ENCODE measurements around the gene TMUB1.

TMUB1 gene

GRCh38 chr7:151071032-151071866 lies 12.0 kb downstream of the TMUB1 start:
- Histone ChIP-seq H3K9me3 (ENCODE audit: low read length) (no peaks in the 10 kb centered on the region), H3K36me3 (ENCODE audit: insufficient read depth, low read length) (peaks cover 64% of the 10 kb centered on the region), H3K27me3 (ENCODE audit: insufficient read depth, low read length) (no peaks in the 10 kb centered on the region), H2AFZ (ENCODE audit: low read depth, low read length) (no peak overlapping the region), H3K4me3 (ENCODE audit: low read length) (no peak overlapping the region), H3K4me1 (ENCODE audit: insufficient read depth, low read length) (no peaks in the 10 kb centered on the region)

GRCh38 chr7:151070574-151070960 lies 12.7 kb downstream of the TMUB1 start:
- Histone ChIP-seq H3K27me3 (ENCODE audit: insufficient read depth, low read length) (no peaks in the 10 kb centered on the region), H2AFZ (ENCODE audit: low read depth, low read length) (no peak overlapping the region), H3K36me3 (ENCODE audit: insufficient read depth, low read length) (peaks cover 67% of the 10 kb centered on the region), H3K4me1 (ENCODE audit: insufficient read depth, low read length) (no peaks in the 10 kb centered on the region), H3K4me3 (ENCODE audit: low read length) (no peak overlapping the region), H3K9me3 (ENCODE audit: low read length) (no peaks in the 10 kb centered on the region)

GRCh38 chr7:151069841-151070573 lies 13.3 kb downstream of the TMUB1 start:
- Histone ChIP-seq H2AFZ (ENCODE audit: low read depth, low read length) (no peak overlapping the region), H3K36me3 (ENCODE audit: insufficient read depth, low read length) (peaks cover 68% of the 10 kb centered on the region), H3K4me3 (ENCODE audit: low read length) (no peak overlapping the region), H3K27me3 (ENCODE audit: insufficient read depth, low read length) (no peaks in the 10 kb centered on the region), H3K9me3 (ENCODE audit: low read length) (no peaks in the 10 kb centered on the region), H3K4me1 (ENCODE audit: insufficient read depth, low read length) (no peaks in the 10 kb centered on the region)

- Histone ChIP-seq H3K27me3 (ENCODE audit: insufficient read depth, low read length) (no peaks in the 10 kb centered on the region), H3K4me1 (ENCODE audit: insufficient read depth, low read length) (no peaks in the 10 kb centered on the region), H3K9me3 (ENCODE audit: low read length) (no peaks in the 10 kb centered on the region), H3K36me3 (ENCODE audit: insufficient read depth, low read length) (peaks cover 68% of the 10 kb centered on the region), H3K4me3 (ENCODE audit: low read length) (no peak overlapping the region), H2AFZ (ENCODE audit: low read depth, low read length) (no peak overlapping the region)
Observed at GRCh38 chr7:151068069-151068773, 15.1 kb downstream of the TMUB1 start.

GRCh38 chr7:151066273-151066974 lies 16.9 kb downstream of the TMUB1 start:
- H3K9me3 ChIP-seq (ENCODE audit: low read length) = no peaks in the 10 kb centered on the region
- H3K27me3 ChIP-seq (ENCODE audit: insufficient read depth, low read length) = no peaks in the 10 kb centered on the region
- H3K36me3 ChIP-seq (ENCODE audit: insufficient read depth, low read length) = peaks cover 62% of the 10 kb centered on the region
- peaks cover 1% of the 10 kb centered on the region for H3K4me1 ChIP-seq (ENCODE audit: insufficient read depth, low read length)
- H3K4me3 ChIP-seq (ENCODE audit: low read length) = no peak overlapping the region
- no peak overlapping the region for H2AFZ ChIP-seq (ENCODE audit: low read depth, low read length)

- Histone ChIP-seq H3K4me1 (ENCODE audit: insufficient read depth, low read length) (peaks cover 10% of the 10 kb centered on the region), H3K4me3 (ENCODE audit: low read length) (no peak overlapping the region), H2AFZ (ENCODE audit: low read depth, low read length) (no peak overlapping the region), H3K36me3 (ENCODE audit: insufficient read depth, low read length) (peaks cover 55% of the 10 kb centered on the region), H3K9me3 (ENCODE audit: low read length) (no peaks in the 10 kb centered on the region), H3K27me3 (ENCODE audit: insufficient read depth, low read length) (no peaks in the 10 kb centered on the region)
Observed at GRCh38 chr7:151065516-151065915, 17.8 kb downstream of the TMUB1 start.

GRCh38 chr7:151064993-151065392 lies 18.3 kb downstream of the TMUB1 start:
- H2AFZ ChIP-seq (ENCODE audit: low read depth, low read length) = no peak overlapping the region
- no peak overlapping the region for H3K4me3 ChIP-seq (ENCODE audit: low read length)
- H3K27me3 ChIP-seq (ENCODE audit: insufficient read depth, low read length) = no peaks in the 10 kb centered on the region
- H3K4me1 ChIP-seq (ENCODE audit: insufficient read depth, low read length) = peaks cover 13% of the 10 kb centered on the region
- no peaks in the 10 kb centered on the region for H3K9me3 ChIP-seq (ENCODE audit: low read length)
- peaks cover 50% of the 10 kb centered on the region for H3K36me3 ChIP-seq (ENCODE audit: insufficient read depth, low read length)

- Histone ChIP-seq H3K4me3 (ENCODE audit: low read length) (no peak overlapping the region), H2AFZ (ENCODE audit: low read depth, low read length) (no peak overlapping the region), H3K9me3 (ENCODE audit: low read length) (no peaks in the 10 kb centered on the region), H3K36me3 (ENCODE audit: insufficient read depth, low read length) (peaks cover 44% of the 10 kb centered on the region), H3K4me1 (ENCODE audit: insufficient read depth, low read length) (peaks cover 13% of the 10 kb centered on the region), H3K27me3 (ENCODE audit: insufficient read depth, low read length) (no peaks in the 10 kb centered on the region)
Observed at GRCh38 chr7:151064454-151064853, 18.8 kb downstream of the TMUB1 start.

GRCh38 chr7:151063212-151063561 lies 20.1 kb downstream of the TMUB1 start:
- Histone ChIP-seq H3K9me3 (ENCODE audit: low read length) (no peaks in the 10 kb centered on the region), H3K36me3 (ENCODE audit: insufficient read depth, low read length) (peaks cover 36% of the 10 kb centered on the region), H3K4me3 (ENCODE audit: low read length) (no peak overlapping the region), H3K4me1 (ENCODE audit: insufficient read depth, low read length) (peaks cover 23% of the 10 kb centered on the region), H2AFZ (ENCODE audit: low read depth, low read length) (no peak overlapping the region), H3K27me3 (ENCODE audit: insufficient read depth, low read length) (no peaks in the 10 kb centered on the region)

- peaks cover 23% of the 10 kb centered on the region for H3K4me1 ChIP-seq (ENCODE audit: insufficient read depth, low read length)
- H2AFZ ChIP-seq (ENCODE audit: low read depth, low read length) = no peak overlapping the region
- no peaks in the 10 kb centered on the region for H3K9me3 ChIP-seq (ENCODE audit: low read length)
- no peaks in the 10 kb centered on the region for H3K27me3 ChIP-seq (ENCODE audit: insufficient read depth, low read length)
- H3K36me3 ChIP-seq (ENCODE audit: insufficient read depth, low read length) = peaks cover 32% of the 10 kb centered on the region
- H3K4me3 ChIP-seq (ENCODE audit: low read length) = no peak overlapping the region
Observed at GRCh38 chr7:151062399-151063211, 20.7 kb downstream of the TMUB1 start.

GRCh38 chr7:151062111-151062398 lies 21.2 kb downstream of the TMUB1 start:
- H3K36me3 ChIP-seq (ENCODE audit: insufficient read depth, low read length) = peaks cover 27% of the 10 kb centered on the region
- H2AFZ ChIP-seq (ENCODE audit: low read depth, low read length) = no peak overlapping the region
- no peaks in the 10 kb centered on the region for H3K27me3 ChIP-seq (ENCODE audit: insufficient read depth, low read length)
- peaks cover 25% of the 10 kb centered on the region for H3K4me1 ChIP-seq (ENCODE audit: insufficient read depth, low read length)
- H3K4me3 ChIP-seq (ENCODE audit: low read length) = no peak overlapping the region
- H3K9me3 ChIP-seq (ENCODE audit: low read length) = no peaks in the 10 kb centered on the region

Data from neuron (in vitro differentiated cells).